Neural cell (in vitro differentiated cells): ENCODE data around the gene LGR5. TPM values are rescaled to one million over a fixed set of nuclear protein-coding genes. Genes with fewer than 3 reads are reported as not detected.

Experiments
- H2AFZ ChIP-seq: fragments of 200-600, 300-800 bp; sonication (generic), shearing (Covaris generic); 2 replicates; pipeline ENCODE4 v1.6.0; 2014; ENCODE audit warnings: low read depth, mild to moderate bottlenecking, antibody characterized with exemption, low read length, moderate library complexity
- H3F3A ChIP-seq: fragments of 200-600 bp; shearing (Covaris generic); 2 replicates; pipeline ENCODE4 v1.6.1; 2016; ENCODE audit warnings: mild to moderate bottlenecking, moderate library complexity, mixed read lengths, antibody characterized with exemption, low read length; ENCODE audit not compliant: insufficient read depth, poor library complexity, severe bottlenecking
- H3K27ac ChIP-seq: fragments of 200-600, 300-800 bp; sonication (generic), shearing (Covaris generic); 2 replicates; pipeline ENCODE4 v1.5.1; 2014; ENCODE audit warnings: mild to moderate bottlenecking, low read length, moderate library complexity
- H3K27me3 ChIP-seq: fragments of 300-800, 200-600 bp; sonication (generic), shearing (Covaris generic); 2 replicates; pipeline ENCODE4 v1.6.0; 2014; ENCODE audit warnings: mild to moderate bottlenecking, low read depth, low read length, moderate library complexity; ENCODE audit not compliant: insufficient read depth
- H3K36me3 ChIP-seq: fragments of 300-800, 200-600 bp; sonication (generic), shearing (Covaris generic); 2 replicates; pipeline ENCODE4 v1.5.1; 2014; ENCODE audit warnings: mild to moderate bottlenecking, antibody characterized with exemption, low read length, moderate library complexity; ENCODE audit not compliant: insufficient read depth
- H3K4me2 ChIP-seq: fragments of 300-800, 200-600 bp; sonication (generic), shearing (Covaris generic); 2 replicates; pipeline ENCODE4 v1.6.0; 2014; ENCODE audit warnings: mild to moderate bottlenecking, low read length
- H3K4me3 ChIP-seq: fragments of 300-800, 200-600 bp; sonication (generic), shearing (Covaris generic); 2 replicates; pipeline ENCODE4 v1.5.1; 2014; ENCODE audit warnings: mild to moderate bottlenecking, low read length, moderate library complexity
- H3K79me2 ChIP-seq: fragments of 200-600 bp; shearing (Covaris generic); replicated peaks from 2 replicates; pipeline ENCODE4 v1.6.0; 2014; ENCODE audit warnings: mild to moderate bottlenecking, low read length, moderate library complexity; ENCODE audit not compliant: insufficient read depth
- H3K9ac ChIP-seq: fragments of 300-800, 200-600 bp; sonication (generic), shearing (Covaris generic); 2 replicates; pipeline ENCODE4 v1.6.1; 2016; ENCODE audit warnings: mild to moderate bottlenecking, low read length, mixed read lengths
- H3K9me2 ChIP-seq: fragments of 200-600 bp; shearing (Covaris generic); 2 replicates; pipeline ENCODE4 v1.6.1; 2016; ENCODE audit warnings: mild to moderate bottlenecking, low read length, mixed read lengths; ENCODE audit not compliant: insufficient read depth
- H3K9me3 ChIP-seq: fragments of 200-600, 300-800 bp; sonication (generic), shearing (Covaris generic); 2 replicates; pipeline ENCODE4 v1.6.1; 2016; ENCODE audit warnings: mild to moderate bottlenecking, mixed run types, low read length, moderate library complexity, mixed read lengths
- H4K20me1 ChIP-seq: fragments of 200-600 bp; shearing (Covaris generic); 2 replicates; pipeline ENCODE4 v1.6.1; 2016; ENCODE audit warnings: mild to moderate bottlenecking, mixed run types; ENCODE audit not compliant: insufficient read depth
- CTCF ChIP-seq: fragments of 450-650 bp; IDR thresholded peaks from 2 replicates; pipeline ENCODE4 v1.5.1; 2014; ENCODE audit warnings: antibody characterized with exemption, mild to moderate bottlenecking, moderate library complexity; ENCODE audit not compliant: poor library complexity, severe bottlenecking
- EP300 ChIP-seq: fragments of 450-650 bp; conservative IDR thresholded peaks from 2 replicates; pipeline ENCODE4 v1.6.1; 2014; ENCODE audit warnings: antibody characterized with exemption, mild to moderate bottlenecking, moderate library complexity; ENCODE audit not compliant: poor library complexity, severe bottlenecking
- EZH2 ChIP-seq: fragments of 200-600, 300-800 bp; shearing (Covaris generic), sonication (generic); IDR thresholded peaks from 2 replicates; pipeline ENCODE4 v1.6.1; 2014; ENCODE audit warnings: antibody characterized with exemption, low read length, borderline replicate concordance, mild to moderate bottlenecking; ENCODE audit not compliant: insufficient read depth, poor library complexity, severe bottlenecking
- MXI1 ChIP-seq: fragments of 450-650 bp; conservative IDR thresholded peaks from 2 replicates; pipeline ENCODE4 v1.6.1; 2014; ENCODE audit warnings: antibody characterized with exemption, mild to moderate bottlenecking; ENCODE audit not compliant: poor library complexity, severe bottlenecking
- POLR2AphosphoS5 ChIP-seq: IDR thresholded peaks from 2 replicates; pipeline ENCODE4 v1.6.1; 2012
- RAD21 ChIP-seq: fragments of 450-650 bp; conservative IDR thresholded peaks from 2 replicates; pipeline ENCODE4 v1.6.1; 2014; ENCODE audit warnings: antibody characterized with exemption, mild to moderate bottlenecking, moderate library complexity
- REST ChIP-seq: IDR thresholded peaks from 2 replicates; pipeline ENCODE4 v1.6.1; 2012; ENCODE audit warnings: borderline replicate concordance
- SMC3 ChIP-seq: fragments of 450-650 bp; conservative IDR thresholded peaks from 2 replicates; pipeline ENCODE4 v1.6.1; 2014; ENCODE audit warnings: antibody characterized with exemption, mild to moderate bottlenecking, moderate library complexity; ENCODE audit not compliant: poor library complexity
- TAF1 ChIP-seq: IDR thresholded peaks from 2 replicates; pipeline ENCODE4 v1.6.1; 2012; ENCODE audit warnings: low read depth
- polyA plus RNA-seq: library from polyadenylated mRNA; depleted of rRNA; stranded (reverse); fragments of >200 nt; gene quantifications from 2 replicates; pipeline ENCODE4 v1.2.3, GENCODE V29; 2014

Gene LGR5
- polyA plus RNA-seq, 1 donor from 2014 or later, result 0.16 TPM

- Histone ChIP-seq H3K4me3 (no peak overlapping the region), H3K27me3 (no peaks in the 10 kb centered on the region), H3K9ac (no peak overlapping the region), H3F3A (no peaks in the 10 kb centered on the region), H3K79me2 (no peaks in the 10 kb centered on the region), H3K4me2 (no peak overlapping the region), H3K36me3 (no peaks in the 10 kb centered on the region), H4K20me1 (no peaks in the 10 kb centered on the region), H2AFZ (no peak overlapping the region), H3K9me2 (no peaks in the 10 kb centered on the region), H3K9me3 (no peaks in the 10 kb centered on the region), H3K27ac (no peak overlapping the region)
- TF ChIP-seq RAD21, result no peak
- no peak for TF ChIP-seq REST
- no peak for TF ChIP-seq CTCF
- TF ChIP-seq POLR2AphosphoS5, result no peak
- TF ChIP-seq MXI1, result no peak
- TF ChIP-seq SMC3, result no peak
- no peak for TF ChIP-seq EZH2
- TF ChIP-seq EP300, result no peak
Observed at GRCh38 chr12:71503579-71504391, 64.2 kb downstream of the LGR5 start.

GRCh38 chr12:71504476-71504875, 64.9 kb downstream of the LGR5 start:
- Histone ChIP-seq H3K9ac (no peak overlapping the region), H3K27me3 (no peaks in the 10 kb centered on the region), H4K20me1 (no peaks in the 10 kb centered on the region), H3K4me3 (no peak overlapping the region), H3F3A (no peaks in the 10 kb centered on the region), H3K9me3 (no peaks in the 10 kb centered on the region), H2AFZ (no peak overlapping the region), H3K36me3 (no peaks in the 10 kb centered on the region), H3K4me2 (no peak overlapping the region), H3K27ac (no peak overlapping the region), H3K79me2 (no peaks in the 10 kb centered on the region), H3K9me2 (no peaks in the 10 kb centered on the region)
- no peak for TF ChIP-seq MXI1
- no peak for TF ChIP-seq CTCF
- no peak for TF ChIP-seq POLR2AphosphoS5
- no peak for TF ChIP-seq REST
- no peak for TF ChIP-seq EP300
- TF ChIP-seq RAD21, result no peak
- no peak for TF ChIP-seq TAF1
- TF ChIP-seq EZH2, result no peak
- no peak for TF ChIP-seq SMC3
